PC-3 (cell line): ENCODE data around the gene DLG5.

Experiments used
- EZH2phosphoT487 ChIP-seq: fragments of 300-600 bp; sonication (generic); IDR thresholded peaks from 2 replicates; pipeline ENCODE4 v1.6.1; 2018; ENCODE audit warnings: mild to moderate bottlenecking, antibody characterized with exemption, low read length, borderline replicate concordance
- TF ChIP-seq, protein P1 (sequence below): fragments of 300-600 bp; sonication (generic); conservative IDR thresholded peaks from 2 replicates; pipeline ENCODE4 v1.5.1; 2017; ENCODE audit warnings: antibody characterized with exemption, low read depth, mild to moderate bottlenecking, low read length

DNA sequence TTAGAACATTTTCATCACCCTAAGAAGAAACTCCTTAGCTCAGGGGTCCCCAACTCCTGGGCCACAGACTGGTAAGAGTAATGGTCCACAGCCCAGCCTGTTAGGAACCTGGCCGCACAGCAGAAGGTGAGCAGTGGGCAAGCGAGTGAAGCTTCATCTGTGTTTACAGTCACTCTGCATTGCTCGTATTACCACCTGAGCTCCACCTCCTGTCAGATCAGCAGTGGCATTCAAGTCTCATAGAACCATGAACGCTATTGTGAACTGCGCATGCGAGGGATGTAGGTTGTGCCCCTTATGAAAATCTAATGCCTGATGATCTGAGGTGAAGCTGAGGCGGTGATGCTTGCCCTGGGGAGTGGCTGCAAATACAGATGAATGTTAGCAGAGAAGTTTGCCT lies 37.3 kb upstream of the DLG5 start:
- TF ChIP-seq EZH2phosphoT487: no peak
- TF ChIP-seq, protein P1, sequence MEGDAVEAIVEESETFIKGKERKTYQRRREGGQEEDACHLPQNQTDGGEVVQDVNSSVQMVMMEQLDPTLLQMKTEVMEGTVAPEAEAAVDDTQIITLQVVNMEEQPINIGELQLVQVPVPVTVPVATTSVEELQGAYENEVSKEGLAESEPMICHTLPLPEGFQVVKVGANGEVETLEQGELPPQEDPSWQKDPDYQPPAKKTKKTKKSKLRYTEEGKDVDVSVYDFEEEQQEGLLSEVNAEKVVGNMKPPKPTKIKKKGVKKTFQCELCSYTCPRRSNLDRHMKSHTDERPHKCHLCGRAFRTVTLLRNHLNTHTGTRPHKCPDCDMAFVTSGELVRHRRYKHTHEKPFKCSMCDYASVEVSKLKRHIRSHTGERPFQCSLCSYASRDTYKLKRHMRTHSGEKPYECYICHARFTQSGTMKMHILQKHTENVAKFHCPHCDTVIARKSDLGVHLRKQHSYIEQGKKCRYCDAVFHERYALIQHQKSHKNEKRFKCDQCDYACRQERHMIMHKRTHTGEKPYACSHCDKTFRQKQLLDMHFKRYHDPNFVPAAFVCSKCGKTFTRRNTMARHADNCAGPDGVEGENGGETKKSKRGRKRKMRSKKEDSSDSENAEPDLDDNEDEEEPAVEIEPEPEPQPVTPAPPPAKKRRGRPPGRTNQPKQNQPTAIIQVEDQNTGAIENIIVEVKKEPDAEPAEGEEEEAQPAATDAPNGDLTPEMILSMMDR: no peak
